CD14-positive monocyte (primary cell): ENCODE data around the gene KLHL24. TPM values are rescaled to one million over a fixed set of nuclear protein-coding genes. Genes with fewer than 3 reads are reported as not detected.

Experiments
- DNase-seq, 3 donors: peaks; one replicate each; pipeline ENCODE4 v3.0.0-alpha.2; 2011 to 2022
- H2AFZ ChIP-seq: 2 replicates; pipeline ENCODE4 v1.6.0; 2012; ENCODE audit warnings: mild to moderate bottlenecking, low read depth, low read length, inconsistent platforms; ENCODE audit not compliant: insufficient read depth, poor library complexity, severe bottlenecking
- H3K27ac ChIP-seq, 2 donors: 1 replicate in 1 of 2; 2 replicates in 1 of 2; pipeline ENCODE4 v1.5.1; 2012 to 2013; ENCODE audit warnings: low read length in 2 of 2, control low read depth in 1 of 2, inconsistent platforms in 1 of 2, low read depth in 1 of 2, mild to moderate bottlenecking in 1 of 2
- H3K27me3 ChIP-seq, 2 donors: one replicate each; pipeline versions ENCODE4 v1.6.0 to v1.6.1; 2011 to 2013; ENCODE audit warnings: low read length in 2 of 2; ENCODE audit not compliant: control insufficient read depth in 2 of 2, insufficient read depth in 2 of 2
- H3K36me3 ChIP-seq, 2 donors: replicated peaks in 1 of 2; 1 replicate in 1 of 2; 2 replicates in 1 of 2; pipeline versions ENCODE4 v1.5.1 to v1.6.1; 2012 to 2013; ENCODE audit warnings: low read length in 2 of 2, control low read depth in 1 of 2, inconsistent platforms in 1 of 2, mild to moderate bottlenecking in 1 of 2; ENCODE audit not compliant: insufficient read depth in 2 of 2, control insufficient read depth in 1 of 2
- H3K4me1 ChIP-seq, 2 donors: 1 replicate in 1 of 2; 2 replicates in 1 of 2; pipeline versions ENCODE4 v1.5.1 to v1.6.1; 2012 to 2013; ENCODE audit warnings: low read length in 2 of 2, control low read depth in 1 of 2, inconsistent platforms in 1 of 2, mild to moderate bottlenecking in 1 of 2, moderate library complexity in 1 of 2; ENCODE audit not compliant: insufficient read depth in 2 of 2, control insufficient read depth in 1 of 2
- H3K4me2 ChIP-seq: replicated peaks from 2 replicates; pipeline ENCODE3; 2012; ENCODE audit warnings: low read length, moderate library complexity, mild to moderate bottlenecking; ENCODE audit not compliant: poor library complexity, severe bottlenecking; ENCODE audit errors: extremely low read depth
- H3K4me3 ChIP-seq, 3 experiments: fragments of 200-600 bp in 1 of 3; sonication (generic) in 1 of 3; replicated peaks in 1 of 3; 1 replicate in 2 of 3; 2 replicates in 1 of 3; pipeline ENCODE4 v1.5.1; 2011 to 2013; ENCODE audit warnings: low read length in 3 of 3, mild to moderate bottlenecking in 3 of 3, control low read depth in 2 of 3, low read depth in 2 of 3, inconsistent platforms in 1 of 3, moderate library complexity in 1 of 3
- H3K79me2 ChIP-seq: 2 replicates; pipeline ENCODE4 v1.6.0; 2012; ENCODE audit warnings: mild to moderate bottlenecking, control low read depth, inconsistent platforms, low read length, moderate library complexity; ENCODE audit not compliant: insufficient read depth
- H3K9ac ChIP-seq: 2 replicates; pipeline ENCODE4 v1.6.0; 2017; ENCODE audit warnings: low read length, mild to moderate bottlenecking; ENCODE audit not compliant: insufficient read depth, poor library complexity, severe bottlenecking
- H3K9me3 ChIP-seq, 2 donors: replicated peaks in 1 of 2; 1 replicate in 1 of 2; 2 replicates in 1 of 2; pipeline versions ENCODE4 v1.5.1 to v1.6.1; 2012 to 2013; ENCODE audit warnings: low read length in 2 of 2, control low read depth in 1 of 2; ENCODE audit not compliant: control insufficient read depth in 1 of 2, insufficient read depth in 1 of 2
- H4K20me1 ChIP-seq: 2 replicates; pipeline ENCODE4 v1.6.0; 2012; ENCODE audit warnings: mild to moderate bottlenecking, low read length, control low read depth, moderate library complexity; ENCODE audit not compliant: insufficient read depth
- H3K27ac Mint-ChIP-seq, 7 donors: one replicate each; pipeline ENCODE4 v1.8.0; 2020; ENCODE audit warnings: mild to moderate bottlenecking in 7 of 7, mixed read lengths in 7 of 7, moderate library complexity in 6 of 7, inconsistent platforms in 2 of 7
- H3K27me3 Mint-ChIP-seq, 3 donors: one replicate each; pipeline ENCODE4 v1.8.0; 2021 to 2022; ENCODE audit warnings: low read depth in 3 of 3, mild to moderate bottlenecking in 3 of 3, mixed read lengths in 3 of 3, moderate library complexity in 3 of 3, inconsistent platforms in 1 of 3
- H3K36me3 Mint-ChIP-seq, 2 donors: one replicate each; pipeline ENCODE4 v1.8.0; 2020; ENCODE audit warnings: mixed read lengths in 2 of 2, inconsistent platforms in 1 of 2, mild to moderate bottlenecking in 1 of 2
- H3K4me1 Mint-ChIP-seq: one replicate; pipeline ENCODE4 v1.8.0; 2020; ENCODE audit warnings: mild to moderate bottlenecking, mixed read lengths
- H3K4me3 Mint-ChIP-seq, 2 donors: one replicate each; pipeline ENCODE4 v1.8.0; 2020; ENCODE audit warnings: mild to moderate bottlenecking in 2 of 2, mixed read lengths in 2 of 2, moderate library complexity in 1 of 2
- H3K9me3 Mint-ChIP-seq, 7 donors: one replicate each; pipeline ENCODE4 v1.8.0; 2020 to 2022; ENCODE audit warnings: mixed read lengths in 7 of 7, mild to moderate bottlenecking in 6 of 7, moderate library complexity in 6 of 7, inconsistent platforms in 2 of 7
- WGBS: methylation state at CpG from one replicate; pipeline ENCODE4 v1.1.5; 2013; ENCODE audit warnings: missing lambda C conversion rate; ENCODE audit not compliant: insufficient coverage; 5-methylcytosine and 5-hydroxymethylcytosine counted together
- intact Hi-C, 2 donors: fragments of 100-400 bp; cut with micrococcal nuclease; formaldehyde crosslinking; loops; one replicate each; pipeline versions ENCODE4 v1.15.0 to v1.15.1; 2023
- polyA plus RNA-seq, 3 donors: library from polyadenylated mRNA; depleted of rRNA in 1 of 3; unstranded in 2 of 3; stranded (reverse) in 1 of 3; fragments of 300-500 nt in 2 of 3; fragments of >200 nt in 1 of 3; fragmentation: Illumina TruSeq in 2 of 3; gene quantifications; 1 replicate in 2 of 3; 2 replicates in 1 of 3; pipeline ENCODE4 v1.2.3, GENCODE V29; 2012 to 2021
- TF ChIP-seq, protein P1 (sequence below): fragments of 200-600 bp; IDR thresholded peaks from one replicate; pipeline ENCODE4 v1.8.0; 2022; ENCODE audit warnings: antibody characterized with exemption, mild to moderate bottlenecking

Gene KLHL24
- polyA plus RNA-seq, 3 donors: 24.1 to 31.7 (median 31.4) TPM

DNA sequence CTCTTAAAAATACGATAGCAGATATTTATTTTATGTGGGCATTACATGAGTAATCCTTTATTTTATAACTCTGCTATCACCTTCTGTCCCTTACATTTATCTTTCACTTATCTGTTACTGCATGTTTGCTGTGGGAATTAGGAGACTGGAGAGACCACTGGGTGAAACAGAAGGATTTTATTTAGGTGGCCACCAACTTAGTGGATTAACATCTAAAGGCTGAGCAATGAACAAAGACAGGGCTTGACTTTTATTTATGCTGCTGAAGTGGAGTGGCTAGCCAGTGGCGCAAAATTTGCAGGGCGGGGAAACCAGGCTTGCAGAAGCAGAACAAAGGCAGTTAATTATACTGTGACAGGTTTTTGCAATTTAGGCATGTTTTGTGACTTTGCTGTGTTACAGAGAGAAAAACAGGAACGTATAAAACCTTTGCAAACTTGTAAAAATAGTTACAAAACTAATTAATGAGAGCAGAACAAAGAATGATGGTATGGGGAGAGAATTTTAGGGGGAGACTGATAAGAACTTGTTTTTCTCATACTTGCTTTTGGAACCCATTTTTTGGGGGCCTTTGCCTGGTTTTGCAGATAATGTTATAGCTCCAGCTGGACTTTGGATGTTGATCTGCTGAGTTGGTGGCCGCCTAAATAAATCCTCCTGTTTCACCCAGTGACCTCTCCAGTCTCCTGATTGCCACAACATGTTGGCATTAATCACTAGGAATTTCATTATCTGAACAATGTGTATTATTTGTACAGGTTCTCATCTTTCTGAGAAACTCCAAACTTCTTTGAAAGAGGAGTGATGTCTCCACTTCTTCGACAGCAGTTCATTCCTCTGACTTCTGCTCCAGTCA, 18.0 kb downstream of the KLHL24 start:
- Histone ChIP-seq H3K9me3 (peaks cover 40 to 53% of the 10 kb centered on the region in 2 donors), H3K4me2 (no peak overlapping the region), H3K4me3 (peak overlapping the region in 1 of 3 experiments; percentile 8), H3K27me3 (no peaks in the 10 kb centered on the region), H3K27ac (no peak overlapping the region), H3K79me2 (peaks cover 31% of the 10 kb centered on the region), H3K36me3 (peaks cover 54 to 72% of the 10 kb centered on the region in 2 donors), H4K20me1 (peaks cover 63% of the 10 kb centered on the region), H3K4me1 (no peaks in the 10 kb centered on the region), H3K9ac (no peak overlapping the region), H2AFZ (no peak overlapping the region)
- H3K27ac Mint-ChIP-seq: no peak overlapping the region
- no peaks in the 10 kb centered on the region for H3K4me1 Mint-ChIP-seq
- WGBS: 92% methylated on average over 2 of the region's 6 CpGs
- DNase-seq: no peak
- TF ChIP-seq, protein P1, sequence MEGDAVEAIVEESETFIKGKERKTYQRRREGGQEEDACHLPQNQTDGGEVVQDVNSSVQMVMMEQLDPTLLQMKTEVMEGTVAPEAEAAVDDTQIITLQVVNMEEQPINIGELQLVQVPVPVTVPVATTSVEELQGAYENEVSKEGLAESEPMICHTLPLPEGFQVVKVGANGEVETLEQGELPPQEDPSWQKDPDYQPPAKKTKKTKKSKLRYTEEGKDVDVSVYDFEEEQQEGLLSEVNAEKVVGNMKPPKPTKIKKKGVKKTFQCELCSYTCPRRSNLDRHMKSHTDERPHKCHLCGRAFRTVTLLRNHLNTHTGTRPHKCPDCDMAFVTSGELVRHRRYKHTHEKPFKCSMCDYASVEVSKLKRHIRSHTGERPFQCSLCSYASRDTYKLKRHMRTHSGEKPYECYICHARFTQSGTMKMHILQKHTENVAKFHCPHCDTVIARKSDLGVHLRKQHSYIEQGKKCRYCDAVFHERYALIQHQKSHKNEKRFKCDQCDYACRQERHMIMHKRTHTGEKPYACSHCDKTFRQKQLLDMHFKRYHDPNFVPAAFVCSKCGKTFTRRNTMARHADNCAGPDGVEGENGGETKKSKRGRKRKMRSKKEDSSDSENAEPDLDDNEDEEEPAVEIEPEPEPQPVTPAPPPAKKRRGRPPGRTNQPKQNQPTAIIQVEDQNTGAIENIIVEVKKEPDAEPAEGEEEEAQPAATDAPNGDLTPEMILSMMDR: no peak
- no peaks in the 10 kb centered on the region for H3K27me3 Mint-ChIP-seq
- peaks cover 30 to 58% (median 53%) of the 10 kb centered on the region in 7 donors for H3K9me3 Mint-ChIP-seq
- intact Hi-C loops: no loop called here
- peaks cover 57 to 67% of the 10 kb centered on the region in 2 donors for H3K36me3 Mint-ChIP-seq
- no peak overlapping the region for H3K4me3 Mint-ChIP-seq

DNA sequence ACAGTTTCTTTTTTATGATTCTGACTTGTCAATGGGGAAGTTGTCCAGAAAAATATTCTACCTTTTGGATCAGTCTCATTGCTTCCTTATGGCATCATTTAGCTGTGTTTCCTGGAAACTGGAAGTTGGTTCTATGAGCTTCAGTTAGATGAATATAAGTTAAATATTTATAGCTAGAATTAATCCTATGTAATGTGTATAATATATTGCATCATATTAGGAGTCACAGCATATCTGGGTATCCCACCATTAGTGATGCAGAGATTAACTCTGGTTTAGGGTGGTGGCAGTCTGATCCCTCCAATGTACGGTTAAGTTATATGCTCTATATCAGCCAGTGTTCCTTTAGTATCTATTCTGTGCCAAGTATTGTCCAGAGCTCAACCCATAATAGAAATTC, 19.3 kb downstream of the KLHL24 start:
- intact Hi-C loops: no loop called here
- Histone ChIP-seq H4K20me1 (peaks cover 71% of the 10 kb centered on the region), H3K4me3 (no peak overlapping the region), H3K36me3 (peaks cover 59 to 81% of the 10 kb centered on the region in 2 donors), H3K27me3 (no peaks in the 10 kb centered on the region), H3K27ac (no peak overlapping the region), H3K4me2 (no peak overlapping the region), H3K9ac (no peak overlapping the region), H3K79me2 (peaks cover 33% of the 10 kb centered on the region), H3K4me1 (no peaks in the 10 kb centered on the region), H3K9me3 (peaks cover 36 to 53% of the 10 kb centered on the region in 2 donors), H2AFZ (no peak overlapping the region)
- DNase-seq: no peak
- Mint-ChIP-seq H3K27ac (no peak overlapping the region), H3K27me3 (no peaks in the 10 kb centered on the region), H3K36me3 (peaks cover 64 to 71% of the 10 kb centered on the region in 2 donors), H3K4me3 (no peak overlapping the region), H3K9me3 (peaks cover 32 to 54% (median 51%) of the 10 kb centered on the region in 7 donors), H3K4me1 (no peaks in the 10 kb centered on the region)
- WGBS: no CpG with 5 or more reads among the region's 1 CpG
- TF ChIP-seq, protein P1: no peak
